Activated CD8-positive, alpha-beta memory T cell treated with anti-CD3 and anti-CD28 coated beads for 4 hours (primary cell): ENCODE results near the gene TMEM182.

Source experiments
- DNase-seq, 2 donors: peaks; one replicate each; pipeline ENCODE4 v3.0.0-alpha.2; 2020; ENCODE audit warnings: low read depth in 2 of 2

The TMEM182 gene

DNA sequence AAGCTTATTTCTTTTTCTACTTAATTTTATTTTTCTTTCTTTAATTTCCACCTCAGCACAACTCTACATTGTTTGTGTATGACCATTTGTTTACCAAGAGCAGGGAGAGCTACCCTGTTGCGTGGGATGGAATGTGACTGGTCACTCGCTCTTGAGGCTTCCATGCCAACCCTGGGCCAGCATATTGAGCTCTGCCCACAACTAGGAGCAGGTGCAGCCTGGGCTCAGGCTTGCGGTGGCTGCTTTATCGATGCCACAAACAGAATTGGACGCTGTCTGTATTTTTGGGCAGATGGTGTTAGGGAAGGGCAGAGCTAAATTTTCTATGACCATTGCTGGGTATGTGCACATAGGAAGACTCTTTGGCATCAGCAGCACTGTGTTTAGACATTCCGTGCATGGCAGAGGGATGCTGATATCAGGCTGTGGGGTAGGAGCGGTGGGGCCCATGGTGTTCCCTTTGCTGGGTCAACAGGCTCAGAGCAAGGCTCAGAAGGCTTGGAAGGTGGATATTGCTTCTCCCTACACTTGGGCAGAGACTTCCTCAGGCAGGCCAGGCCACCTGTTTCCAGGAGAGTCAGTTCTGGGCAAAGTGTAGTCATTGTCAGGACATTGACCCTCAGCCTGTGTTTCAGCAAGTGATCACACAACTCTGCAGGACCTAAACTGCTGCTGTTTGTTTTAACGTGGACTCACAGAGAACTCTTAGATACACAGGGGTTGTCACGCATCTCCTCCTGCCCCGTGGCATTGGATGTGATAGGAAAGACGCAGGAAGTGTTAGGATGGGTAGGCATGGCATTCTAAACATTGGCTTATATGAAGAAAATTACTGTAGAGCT lies 40.2 kb downstream of the TMEM182 start:
- DNase-seq: no peak

DNA sequence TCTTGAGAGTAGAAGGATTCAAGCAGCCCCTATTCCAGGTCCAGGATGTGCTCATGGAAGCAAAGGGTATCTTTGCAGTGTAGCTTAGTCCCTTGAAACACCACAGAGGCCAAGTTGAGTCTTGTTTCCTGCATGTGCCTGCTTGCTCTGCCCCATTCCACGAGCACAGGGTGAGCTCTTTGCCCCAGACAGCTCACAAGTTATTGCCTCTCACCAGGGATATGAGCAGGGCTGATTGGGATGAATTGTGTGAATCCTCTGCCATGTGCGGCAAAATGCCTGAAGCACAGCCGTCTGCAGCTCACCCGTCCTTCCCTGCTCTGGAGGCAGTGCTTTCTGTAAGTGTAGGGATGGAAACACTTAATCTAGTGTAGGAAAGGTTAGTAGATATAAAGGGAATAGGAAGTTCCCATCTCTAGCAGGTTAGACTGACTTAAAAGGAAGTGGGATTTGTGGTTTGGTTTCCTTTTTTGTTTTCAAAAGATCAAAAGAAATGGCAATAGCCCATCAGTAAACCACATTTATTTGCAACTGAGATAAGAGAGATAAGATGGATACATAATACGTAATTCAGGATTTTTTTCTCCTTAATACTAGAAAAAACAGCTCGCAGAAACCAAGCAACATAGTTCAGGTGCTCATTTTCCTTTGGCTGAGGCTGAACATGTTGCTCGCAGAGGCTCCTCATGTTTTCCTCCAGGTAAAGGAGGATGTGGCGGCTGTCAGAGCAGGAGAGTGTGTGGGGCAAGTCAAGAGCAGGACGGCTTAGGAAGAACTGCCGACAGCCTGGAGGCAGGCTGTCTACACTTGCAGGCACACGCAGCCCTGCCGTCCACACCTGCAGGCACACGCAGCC lies 41.4 kb downstream of the TMEM182 start:
- DNase-seq: no peak

- DNase-seq: no peak
Measured at GRCh38 chr2:102803897-102804217, 42.0 kb downstream of the TMEM182 start.

DNA sequence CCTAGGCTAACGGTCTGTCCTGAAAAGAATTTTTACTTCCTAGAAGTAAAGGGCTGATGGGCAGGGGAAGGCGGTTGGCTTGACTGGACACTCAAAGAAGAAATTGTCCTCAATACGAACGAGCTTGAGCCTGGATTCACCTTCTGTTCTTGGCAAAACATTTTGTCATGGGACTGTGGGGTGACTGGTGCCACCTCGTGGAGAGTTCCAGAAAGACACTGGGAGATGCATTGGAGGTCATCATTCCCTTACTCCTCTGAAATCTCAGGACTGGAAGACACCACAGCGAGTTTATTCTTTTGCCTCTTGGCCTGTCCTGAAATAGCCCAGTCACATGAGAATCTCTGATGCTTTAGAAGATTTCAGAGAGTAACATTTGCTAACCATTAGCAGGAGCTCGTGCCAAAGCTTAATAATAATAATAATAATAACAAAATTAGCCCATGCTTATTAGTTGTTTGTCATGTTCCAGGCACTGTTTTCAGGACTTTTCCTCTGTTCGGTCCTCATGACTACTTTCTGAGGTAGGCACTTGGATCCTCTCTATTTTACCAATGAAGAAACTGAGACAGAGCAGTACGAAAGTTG lies 44.5 kb downstream of the TMEM182 start:
- no peak for DNase-seq

- no peak for DNase-seq
Measured at GRCh38 chr2:102809291-102810189, 47.7 kb downstream of the TMEM182 start.

- DNase-seq: no peak
Measured at GRCh38 chr2:102815285-102815684, 53.5 kb downstream of the TMEM182 start.

DNA sequence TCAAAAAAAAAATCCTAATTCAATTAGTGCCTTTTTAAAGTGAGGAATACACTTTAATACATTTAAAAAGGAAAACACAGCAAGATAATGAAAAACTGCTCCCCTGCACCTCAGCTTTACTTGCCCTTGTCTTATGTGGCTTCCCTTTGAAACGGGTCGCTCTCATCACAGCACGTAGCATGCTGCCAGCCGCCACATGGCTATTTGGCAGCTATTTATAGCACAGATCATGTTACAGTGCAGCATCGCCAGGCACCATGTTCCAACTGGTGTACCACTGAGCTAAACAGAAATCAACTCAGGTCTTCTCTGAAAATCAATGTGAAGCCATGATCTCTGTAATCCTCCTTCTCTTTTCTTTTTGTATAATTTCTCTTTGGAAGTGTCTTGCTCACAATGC lies 65.1 kb downstream of the TMEM182 start:
- DNase-seq: no peak

DNA sequence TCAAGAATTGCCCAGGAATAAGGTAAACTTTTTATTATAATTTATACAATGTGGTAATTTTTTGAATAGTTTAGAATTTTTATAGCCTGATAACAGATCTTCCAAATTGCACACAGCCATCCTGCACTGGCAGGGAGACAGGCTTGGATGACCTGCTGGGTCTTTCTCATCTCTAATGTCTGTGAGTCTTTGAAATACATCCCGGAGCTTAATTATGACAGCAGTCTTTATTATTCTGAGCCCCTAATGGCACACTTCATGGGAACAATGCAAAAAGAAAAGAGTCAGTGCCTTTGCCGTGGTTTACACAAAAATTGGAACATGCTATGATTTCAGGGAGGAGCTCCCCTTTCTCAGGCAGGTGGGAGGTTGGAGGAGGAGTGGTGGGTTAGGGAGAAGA lies 71.0 kb downstream of the TMEM182 start:
- no peak for DNase-seq

DNA sequence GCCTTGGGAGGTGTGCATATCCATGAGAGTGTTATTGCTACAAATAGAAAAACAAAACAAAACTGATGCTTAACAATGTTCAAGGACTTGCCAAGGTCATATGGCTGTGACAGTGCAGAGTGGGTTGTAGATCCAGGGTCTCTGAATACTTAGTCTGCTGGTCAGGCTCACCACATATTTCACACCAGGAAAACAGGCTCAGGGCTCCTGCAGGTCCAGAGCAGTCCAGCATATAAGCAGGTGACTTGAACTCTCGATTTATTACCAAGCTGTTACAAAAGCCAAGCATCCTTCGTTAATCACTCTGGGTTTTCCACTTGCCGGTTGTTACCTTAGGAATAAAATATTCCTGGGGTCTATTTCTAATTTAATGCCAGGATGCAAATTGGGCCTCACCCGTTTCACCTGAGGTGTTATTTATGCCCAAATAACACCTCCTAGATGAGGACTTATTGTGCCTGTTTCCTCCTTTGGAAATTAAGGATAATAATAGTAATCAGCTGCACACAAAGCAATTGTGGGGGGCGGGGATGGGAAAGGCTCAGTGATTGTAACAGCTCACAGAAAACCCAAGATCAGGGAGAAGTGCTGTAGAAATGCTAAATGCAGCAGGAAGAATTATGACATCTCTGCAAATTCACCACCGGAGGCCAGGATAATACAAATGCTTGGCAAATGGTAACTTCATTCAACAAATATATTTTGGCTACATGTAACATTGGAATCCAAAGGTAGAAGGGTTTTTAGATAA lies 72.9 kb downstream of the TMEM182 start:
- no peak for DNase-seq

DNA sequence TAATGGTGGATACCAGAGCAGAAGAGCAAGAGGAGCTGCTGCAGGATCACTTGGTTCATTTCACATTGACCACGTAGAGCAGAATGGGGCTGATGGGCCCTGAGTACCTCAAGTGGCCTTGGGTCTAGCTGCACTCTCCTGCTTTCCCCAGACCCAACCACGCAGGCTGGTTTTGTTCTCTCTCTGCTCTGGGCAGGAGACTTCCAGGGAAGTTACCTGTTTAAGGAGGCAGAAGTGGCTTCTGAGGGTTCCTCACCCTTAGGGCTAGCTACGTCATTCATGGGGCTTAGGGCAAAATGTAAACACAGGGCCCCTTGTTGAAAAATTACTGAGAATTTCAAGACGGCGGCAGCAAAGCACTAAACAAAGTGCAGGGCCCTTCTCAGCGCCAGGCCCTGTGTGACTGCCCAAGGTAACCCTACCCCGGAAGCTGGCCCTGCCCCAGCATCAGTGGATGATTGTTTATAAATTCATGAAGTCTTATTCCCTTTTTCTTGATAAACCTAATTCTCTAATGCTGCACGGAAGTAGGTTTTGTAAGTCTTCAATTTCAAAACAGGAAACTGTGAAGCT lies 75.9 kb downstream of the TMEM182 start:
- DNase-seq: no peak

GRCh38 chr2:102839668-102840388 lies 78.0 kb downstream of the TMEM182 start:
- no peak for DNase-seq

DNA sequence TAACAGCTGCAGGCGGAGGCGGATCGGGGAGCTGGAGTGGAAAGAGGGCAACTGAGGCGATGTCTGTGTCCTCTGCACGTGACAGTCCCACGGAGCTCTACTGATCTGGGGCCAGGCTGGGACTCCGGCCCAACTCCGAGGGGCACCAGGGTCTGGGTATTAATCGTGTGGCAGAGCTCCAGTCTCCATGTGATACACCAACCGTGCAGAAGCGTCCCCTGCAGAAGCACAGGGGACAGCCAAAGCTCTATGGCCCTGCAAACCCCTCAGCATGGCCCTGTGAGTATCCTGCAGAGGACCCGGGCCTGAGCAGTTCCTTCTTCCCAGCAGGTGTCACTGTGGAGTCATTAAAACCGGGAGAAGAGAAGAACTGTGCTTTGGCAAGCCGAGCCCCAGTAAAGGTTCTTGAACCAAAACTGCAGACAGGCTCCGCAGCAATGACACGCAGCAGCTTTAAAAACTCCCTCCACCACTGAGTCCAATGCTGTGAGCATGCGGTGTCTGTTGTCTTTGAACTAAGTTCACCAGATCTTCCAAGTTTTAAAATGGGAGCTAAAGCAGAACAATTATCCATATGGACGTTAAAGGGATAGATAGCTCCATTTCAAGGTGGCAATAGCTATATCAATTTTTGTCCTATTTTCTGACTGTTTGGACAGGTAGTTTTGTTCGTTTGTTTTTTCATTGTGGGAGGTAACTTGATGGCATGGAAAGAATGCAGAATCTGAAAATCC lies 79.4 kb downstream of the TMEM182 start:
- DNase-seq: no peak

- no peak for DNase-seq
Measured at GRCh38 chr2:102843764-102844443, 82.1 kb downstream of the TMEM182 start.

GRCh38 chr2:102844911-102845310 lies 83.1 kb downstream of the TMEM182 start:
- DNase-seq: no peak

DNA sequence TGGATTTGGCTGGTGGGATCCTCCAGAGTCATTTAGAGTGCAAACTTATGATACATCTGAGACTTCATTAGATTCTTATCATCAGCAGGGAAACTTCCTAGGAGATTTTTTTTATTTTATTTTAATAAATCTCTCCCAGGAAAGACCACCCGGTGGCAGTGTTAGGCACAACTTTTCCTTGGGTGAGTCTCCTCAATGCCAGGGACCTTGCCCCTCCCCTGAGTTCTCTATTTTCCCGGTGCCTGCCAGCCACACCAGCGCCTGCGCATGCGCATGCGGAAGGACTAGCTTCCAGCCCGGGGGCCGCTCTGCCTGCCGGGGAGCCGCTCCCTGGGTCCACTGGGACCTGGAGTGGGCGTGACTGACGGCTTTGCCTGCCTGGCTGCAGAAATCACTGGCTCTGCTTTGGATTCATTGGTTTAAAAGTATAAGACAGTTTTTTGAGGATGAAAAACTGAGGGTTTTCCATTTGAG lies 86.6 kb downstream of the TMEM182 start:
- DNase-seq: no peak

- no peak for DNase-seq
Measured at GRCh38 chr2:102850888-102851287, 89.1 kb downstream of the TMEM182 start.

DNA sequence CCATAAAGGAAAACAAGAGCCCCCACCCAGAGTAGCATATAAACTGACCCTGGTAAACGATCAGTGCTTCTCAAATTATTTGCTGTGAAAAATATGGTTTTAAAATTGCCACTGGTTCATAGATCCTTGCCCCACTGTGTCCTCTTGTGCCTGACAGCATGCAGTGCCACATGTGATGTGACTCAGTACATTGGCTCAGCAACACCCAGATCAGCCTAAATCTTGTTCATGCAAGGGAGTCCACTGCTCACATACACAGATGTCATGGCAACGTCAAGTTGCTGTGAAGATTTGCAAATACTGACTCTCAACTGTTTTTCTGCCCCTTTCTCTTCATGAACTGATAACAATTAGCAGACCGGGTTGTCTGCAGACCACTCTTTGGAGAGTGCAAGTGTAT lies 91.0 kb downstream of the TMEM182 start:
- DNase-seq: no peak
